HG03045 (cell line): ENCODE data around the gene FOXL2.

Experiments
- ATAC-seq: cut with Tn5 transposase; IDR thresholded peaks from one replicate; pipeline ENCODE4 v1.9.1; 2021; ENCODE audit warnings: mild to moderate bottlenecking, moderate library complexity; ENCODE audit not compliant: unreplicated experiment

Gene FOXL2

DNA sequence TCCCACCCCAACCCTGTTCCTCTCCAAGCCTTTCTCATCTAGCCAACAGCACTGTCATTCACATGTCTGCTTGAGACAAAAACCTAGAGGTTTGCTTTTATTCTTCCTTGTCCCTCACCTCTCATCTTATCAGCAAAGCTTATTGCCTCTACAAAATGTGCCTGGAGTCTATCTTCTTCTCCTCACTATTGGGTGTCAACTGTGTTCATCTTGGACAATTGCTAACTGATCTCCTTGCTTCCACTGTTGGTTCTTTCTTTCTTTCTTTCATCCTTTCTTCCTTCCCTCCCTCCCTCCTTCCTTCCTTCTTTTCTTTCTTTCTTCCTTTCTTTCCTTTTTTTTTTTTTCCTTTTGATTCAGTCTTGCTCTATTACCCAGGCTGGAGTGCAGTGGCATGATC, 48.2 kb downstream of the FOXL2 start:
- ATAC-seq, result no peak

GRCh38 chr3:138898301-138898700, 48.6 kb downstream of the FOXL2 start:
- ATAC-seq, result no peak
